Testis (tissue), 3 donors: Measurements from ENCODE around the gene GZMB. TPM values are rescaled to one million over a fixed set of nuclear protein-coding genes. Genes with fewer than 3 reads are reported as not detected.

Experiments
- DNase-seq: peaks from one replicate; pipeline ENCODE4 v3.0.0-alpha.2; 2019
- H3K27ac ChIP-seq, 2 donors: fragments of 200-600 bp; sonication (generic); one replicate each; pipeline ENCODE4 v1.5.1; 2019
- H3K27me3 ChIP-seq: fragments of 200-600 bp; sonication (generic); one replicate; pipeline ENCODE4 v1.5.1; 2019
- H3K36me3 ChIP-seq: fragments of 200-600 bp; sonication (generic); one replicate; pipeline ENCODE4 v1.5.1; 2017; ENCODE audit warnings: low read depth; ENCODE audit errors: missing control alignments
- H3K4me1 ChIP-seq: fragments of 200-600 bp; sonication (generic); one replicate; pipeline ENCODE4 v1.5.1; 2019
- H3K4me3 ChIP-seq, 2 donors: fragments of 200-600 bp; sonication (generic); one replicate each; pipeline ENCODE4 v1.5.1; 2017 to 2019
- H3K9me3 ChIP-seq: fragments of 200-600 bp; sonication (generic); one replicate; pipeline ENCODE4 v1.5.1; 2017
- CTCF ChIP-seq, 3 experiments: fragments of 450-650 bp in 2 of 3; fragments of 200-600 bp in 1 of 3; sonication (generic) in 1 of 3; IDR thresholded peaks; one replicate each; pipeline ENCODE4 v1.5.1; 2016 to 2019; ENCODE audit warnings: antibody characterized with exemption in 3 of 3, mild to moderate bottlenecking in 2 of 3, moderate library complexity in 1 of 3
- POLR2A ChIP-seq: fragments of 450-650 bp; IDR thresholded peaks from one replicate; pipeline ENCODE4 v1.6.1; 2017; ENCODE audit warnings: antibody characterized with exemption, mild to moderate bottlenecking, moderate library complexity
- WGBS, 2 donors: methylation state at CpG; one replicate each; pipeline ENCODE4 v1.1.5; 2018; 5-methylcytosine and 5-hydroxymethylcytosine counted together
- intact Hi-C: fragments of 100-400 bp; cut with DNase I; formaldehyde crosslinking; loops from one replicate; pipeline ENCODE4 v1.15.1; 2023; ENCODE audit warnings: low total_unique reads
- polyA plus RNA-seq: library from polyadenylated mRNA; stranded (reverse); fragments of 350-450 nt; fragmentation: Illumina TruSeq; extraction: RNeasy Lipid Tissue Mini Kit (QIAGEN cat#74804); gene quantifications from one replicate; pipeline ENCODE4 v1.2.3, GENCODE V29; 2014; ENCODE audit warnings: low read depth, low replicate concordance; ENCODE audit not compliant: insufficient read depth
- total RNA-seq, 2 donors: library from RNA; depleted of rRNA; stranded (reverse); fragments of >200 nt; gene quantifications; one replicate each; pipeline ENCODE4 v1.2.3, GENCODE V29; 2016

GZMB gene
- total and polyA plus RNA-seq, 3 donors from 2014 or later = 0.93 to 1.5 TPM; not detected in 1

- intact Hi-C loops = no loop called here
- Histone ChIP-seq H3K36me3 (no peaks in the 10 kb centered on the region), H3K4me3 (no peak overlapping the region), H3K27ac (no peak overlapping the region), H3K4me1 (no peaks in the 10 kb centered on the region), H3K27me3 (no peaks in the 10 kb centered on the region), H3K9me3 (no peaks in the 10 kb centered on the region)
- TF ChIP-seq POLR2A (no peak), CTCF (IDR thresholded peaks at IDR 0.05) (no peak)
- 86 to 87% methylated on average over 1 of the region's 1 CpG for WGBS, 2 donors
- no peak for DNase-seq
Observed at GRCh38 chr14:24677956-24678355, 44.0 kb upstream of the GZMB start.

DNA sequence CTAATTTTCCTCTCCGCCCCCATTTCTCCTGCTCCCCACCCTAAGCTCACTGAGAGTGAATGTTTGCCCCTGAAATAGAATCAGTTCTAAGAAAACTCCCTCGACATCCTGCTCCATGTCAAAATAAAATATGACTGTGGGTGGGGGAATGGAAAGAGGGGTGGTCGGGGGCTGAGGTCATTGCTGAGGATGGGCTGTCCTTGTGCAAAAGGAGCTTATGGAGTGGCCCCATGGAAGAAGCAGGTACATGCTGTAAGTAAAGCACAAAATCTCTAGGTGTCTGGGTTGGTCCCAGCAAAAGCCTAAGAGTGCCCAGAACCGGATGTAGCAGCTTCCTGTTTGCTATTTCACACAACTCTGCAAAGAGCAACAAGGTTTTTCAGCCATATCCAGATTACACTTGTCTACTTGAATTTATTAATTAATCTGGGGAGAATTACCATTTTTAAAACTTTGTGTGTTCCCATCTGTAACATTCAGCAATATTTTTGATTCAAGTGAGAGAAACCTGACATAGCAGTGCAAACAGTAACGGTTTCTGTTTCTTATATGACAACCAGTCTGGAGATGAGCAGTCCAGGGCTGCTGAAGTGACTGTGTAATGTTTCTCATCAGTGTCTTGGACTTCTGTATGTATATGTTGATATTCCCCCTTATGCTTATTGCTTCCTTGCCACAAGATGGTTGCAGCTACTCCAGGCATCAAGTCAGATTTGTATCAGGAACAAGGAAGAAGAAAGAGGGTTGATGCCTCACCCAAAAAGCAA, 40.4 kb upstream of the GZMB start:
- H3K4me1 ChIP-seq = no peaks in the 10 kb centered on the region
- WGBS, 2 donors = 44 to 50% methylated on average over 5 of the region's 5 CpGs
- H3K9me3 ChIP-seq = no peaks in the 10 kb centered on the region
- H3K27me3 ChIP-seq = no peaks in the 10 kb centered on the region
- H3K36me3 ChIP-seq = no peaks in the 10 kb centered on the region
- DNase-seq = no peak
- intact Hi-C loops = no loop called here
- no peak overlapping the region for H3K27ac ChIP-seq
- TF ChIP-seq CTCF (IDR thresholded peaks at IDR 0.05) (no peak), POLR2A (no peak)
- no peak overlapping the region for H3K4me3 ChIP-seq

GRCh38 chr14:24673534-24674203, 39.7 kb upstream of the GZMB start:
- Histone ChIP-seq H3K4me1 (no peaks in the 10 kb centered on the region), H3K9me3 (no peaks in the 10 kb centered on the region), H3K4me3 (no peak overlapping the region), H3K36me3 (no peaks in the 10 kb centered on the region), H3K27me3 (no peaks in the 10 kb centered on the region), H3K27ac (no peak overlapping the region)
- intact Hi-C loops = no loop called here
- TF ChIP-seq CTCF (IDR thresholded peaks at IDR 0.05) (no peak), POLR2A (no peak)
- DNase-seq = no peak
- 64 to 83% methylated on average over 9 of the region's 9 CpGs for WGBS, 2 donors

- H3K9me3 ChIP-seq = no peaks in the 10 kb centered on the region
- no peak overlapping the region for H3K27ac ChIP-seq
- no peaks in the 10 kb centered on the region for H3K27me3 ChIP-seq
- 61 to 68% methylated on average over 2 of the region's 2 CpGs for WGBS, 2 donors
- no peaks in the 10 kb centered on the region for H3K4me1 ChIP-seq
- H3K4me3 ChIP-seq = no peak overlapping the region
- no peaks in the 10 kb centered on the region for H3K36me3 ChIP-seq
- no peak for DNase-seq
- TF ChIP-seq CTCF (IDR thresholded peaks at IDR 0.05) (no peak), POLR2A (no peak)
- intact Hi-C loops = no loop called here
Observed at GRCh38 chr14:24673059-24673458, 39.1 kb upstream of the GZMB start.
